Right lobe of liver (tissue), 4 donors: ENCODE measurements around the gene EVL.

Experiments used
- CTCF ChIP-seq, 4 donors: fragments of 200-600 bp in 3 of 4; fragments of 450-650 bp in 1 of 4; IDR thresholded peaks; one replicate each; pipeline versions ENCODE4 v1.5.1 to v1.8.0; 2016 to 2022; ENCODE audit warnings: antibody characterized with exemption in 4 of 4, mild to moderate bottlenecking in 2 of 4
- POLR2A ChIP-seq: fragments of 450-650 bp; IDR thresholded peaks from one replicate; pipeline ENCODE4 v1.6.1; 2017; ENCODE audit warnings: antibody characterized with exemption, mild to moderate bottlenecking
- donor health status: DM: no; HTN: no; CAD: no.
- donor health status: DM: no; HTN: no; CAD: no.
- donor health status: DM: no; HTN: yes; CAD: no.

GRCh38 chr14:100084591-100084990, 19.4 kb downstream of the EVL start:
- TF ChIP-seq POLR2A = no peak
- no peak for TF ChIP-seq CTCF (IDR thresholded peaks at IDR 0.05)
